OCI-LY7 (cell line): ENCODE data around the gene NTSR1.

ENCODE experiments used
- CTCF ChIP-seq: fragments of 200-600 bp; sonication (generic); conservative IDR thresholded peaks from 2 replicates; pipeline ENCODE4 v1.5.1; 2014; ENCODE audit warnings: mild to moderate bottlenecking, antibody characterized with exemption, low read length, moderate library complexity, mixed read lengths
- EZH2phosphoT487 ChIP-seq: fragments of 200-600 bp; sonication (generic); IDR thresholded peaks from 2 replicates; pipeline ENCODE4 v1.6.1; 2018; ENCODE audit warnings: low read depth, borderline replicate concordance, mild to moderate bottlenecking, mixed run types, antibody characterized with exemption, low read length, moderate library complexity, mixed read lengths

- TF ChIP-seq CTCF (no peak), EZH2phosphoT487 (no peak)
Measured at GRCh38 chr20:62800314-62801259, 92.0 kb downstream of the NTSR1 start.
